ENCODE measurements around the gene FOXK2. TPM values are rescaled to one million over a fixed set of nuclear protein-coding genes. Genes with fewer than 3 reads are reported as not detected.

Gene FOXK2
- total RNA-seq, 6 donors from 2014 or later: 50.8 to 92.7 (median 58.9) TPM

DNA sequence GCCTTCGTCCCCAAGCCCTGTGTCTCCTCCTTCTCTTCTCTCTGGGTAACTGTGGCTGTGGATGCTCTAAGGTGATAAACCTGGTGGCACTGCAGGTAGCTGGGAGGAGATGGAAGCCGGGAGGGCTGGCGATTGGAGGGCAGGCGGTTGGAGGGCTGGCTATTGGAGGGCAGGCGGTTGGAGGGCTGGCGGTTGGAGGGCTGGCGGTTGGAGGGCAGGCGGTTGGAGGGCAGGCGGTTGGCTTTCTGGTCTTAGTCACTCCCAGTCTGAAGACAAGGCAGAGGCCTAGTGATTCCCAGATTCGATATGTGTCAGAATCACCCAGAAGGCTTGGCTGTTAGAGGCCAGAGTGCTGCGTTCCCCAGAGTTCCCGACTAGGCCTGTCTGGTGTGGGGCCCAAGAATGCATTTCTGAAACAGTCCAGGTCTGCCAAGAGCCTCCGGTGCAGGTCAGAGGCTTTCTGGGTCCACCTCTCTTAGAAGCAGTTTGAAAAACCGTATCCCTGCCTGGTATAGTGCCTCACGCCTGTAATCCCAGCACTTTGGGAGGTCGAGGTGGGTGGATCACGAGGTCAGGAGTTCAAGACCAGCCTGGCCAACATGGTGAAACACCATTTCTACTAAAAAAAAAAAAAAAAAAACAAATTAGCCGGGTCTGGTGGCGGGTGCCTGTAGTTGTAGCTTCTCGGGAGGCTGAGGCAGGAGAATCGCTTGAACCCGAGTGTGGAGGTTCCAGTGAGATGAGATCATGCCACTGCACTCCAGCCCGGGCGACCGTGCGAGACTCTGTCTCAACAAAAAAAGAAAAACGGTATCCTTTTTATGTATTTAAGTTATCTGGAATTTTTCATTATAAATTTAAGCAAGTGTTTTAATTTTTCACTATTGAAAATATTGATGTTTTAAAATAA lies 69.0 kb downstream of the FOXK2 start:
- TF ChIP-seq POLR2AphosphoS5 (IDR thresholded peaks at IDR 0.05): no peak
- TF ChIP-seq POLR2A (IDR thresholded peaks at IDR 0.05): no peak
- TF ChIP-seq, protein P1, sequence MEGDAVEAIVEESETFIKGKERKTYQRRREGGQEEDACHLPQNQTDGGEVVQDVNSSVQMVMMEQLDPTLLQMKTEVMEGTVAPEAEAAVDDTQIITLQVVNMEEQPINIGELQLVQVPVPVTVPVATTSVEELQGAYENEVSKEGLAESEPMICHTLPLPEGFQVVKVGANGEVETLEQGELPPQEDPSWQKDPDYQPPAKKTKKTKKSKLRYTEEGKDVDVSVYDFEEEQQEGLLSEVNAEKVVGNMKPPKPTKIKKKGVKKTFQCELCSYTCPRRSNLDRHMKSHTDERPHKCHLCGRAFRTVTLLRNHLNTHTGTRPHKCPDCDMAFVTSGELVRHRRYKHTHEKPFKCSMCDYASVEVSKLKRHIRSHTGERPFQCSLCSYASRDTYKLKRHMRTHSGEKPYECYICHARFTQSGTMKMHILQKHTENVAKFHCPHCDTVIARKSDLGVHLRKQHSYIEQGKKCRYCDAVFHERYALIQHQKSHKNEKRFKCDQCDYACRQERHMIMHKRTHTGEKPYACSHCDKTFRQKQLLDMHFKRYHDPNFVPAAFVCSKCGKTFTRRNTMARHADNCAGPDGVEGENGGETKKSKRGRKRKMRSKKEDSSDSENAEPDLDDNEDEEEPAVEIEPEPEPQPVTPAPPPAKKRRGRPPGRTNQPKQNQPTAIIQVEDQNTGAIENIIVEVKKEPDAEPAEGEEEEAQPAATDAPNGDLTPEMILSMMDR (IDR thresholded peaks at IDR 0.05): no peak
- no peak for TF ChIP-seq EP300 (IDR thresholded peaks at IDR 0.05)
- no peak overlapping the region for H3K4me3 ChIP-seq
- no peaks in the 10 kb centered on the region for H3K27me3 ChIP-seq
- peak overlapping the region in 1 of 4 donors; percentile 14 for H3K27ac ChIP-seq
- H3K36me3 ChIP-seq: peaks cover 0 to 41% (median 20%) of the 10 kb centered on the region in 4 donors
- peaks cover 26 to 38% (median 28%) of the 10 kb centered on the region in 4 donors for H3K4me1 ChIP-seq
- H3K9me3 ChIP-seq: no peaks in the 10 kb centered on the region
- DNase-seq (no peak), ATAC-seq (ENCODE audit: low FRiP score in 2 of 2) (no peak)
- 93 to 96% methylated on average over 24 to 27 of the region's 27 CpGs for WGBS, 2 donors

DNA sequence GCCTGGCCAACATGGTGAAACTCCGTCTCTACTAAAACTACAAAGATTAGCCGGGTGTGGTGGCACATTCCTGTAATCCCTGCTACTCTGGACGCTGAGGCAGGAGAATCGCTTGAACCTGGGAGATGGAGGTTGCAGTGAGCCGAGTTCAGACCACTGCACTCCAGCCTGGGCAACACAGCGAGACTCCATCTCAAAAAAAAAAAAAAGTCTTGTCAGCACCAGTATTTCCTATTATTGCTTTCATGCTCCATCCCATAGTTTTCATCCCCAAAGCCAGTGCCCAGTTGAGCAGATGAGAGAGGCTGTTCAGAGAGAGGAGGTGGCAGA lies 70.3 kb downstream of the FOXK2 start:
- Histone ChIP-seq H3K4me1 (peaks cover 36 to 51% (median 40%) of the 10 kb centered on the region in 4 donors), H3K27me3 (no peaks in the 10 kb centered on the region), H3K4me3 (no peak overlapping the region), H3K27ac (peak overlapping the region in 3 of 4 donors; percentile 7 to 94 (median 30)), H3K9me3 (no peaks in the 10 kb centered on the region), H3K36me3 (peaks cover 0 to 30% (median 15%) of the 10 kb centered on the region in 4 donors)
- DNase-seq (no peak), ATAC-seq (ENCODE audit: low FRiP score in 2 of 2) (no peak)
- 82 to 90% methylated on average over 6 of the region's 6 CpGs for WGBS, 2 donors
- no peak for TF ChIP-seq EP300 (IDR thresholded peaks at IDR 0.05)
- TF ChIP-seq, protein P1 (IDR thresholded peaks at IDR 0.05): no peak
- no peak for TF ChIP-seq POLR2A (IDR thresholded peaks at IDR 0.05)
- TF ChIP-seq POLR2AphosphoS5 (IDR thresholded peaks at IDR 0.05): no peak

DNA sequence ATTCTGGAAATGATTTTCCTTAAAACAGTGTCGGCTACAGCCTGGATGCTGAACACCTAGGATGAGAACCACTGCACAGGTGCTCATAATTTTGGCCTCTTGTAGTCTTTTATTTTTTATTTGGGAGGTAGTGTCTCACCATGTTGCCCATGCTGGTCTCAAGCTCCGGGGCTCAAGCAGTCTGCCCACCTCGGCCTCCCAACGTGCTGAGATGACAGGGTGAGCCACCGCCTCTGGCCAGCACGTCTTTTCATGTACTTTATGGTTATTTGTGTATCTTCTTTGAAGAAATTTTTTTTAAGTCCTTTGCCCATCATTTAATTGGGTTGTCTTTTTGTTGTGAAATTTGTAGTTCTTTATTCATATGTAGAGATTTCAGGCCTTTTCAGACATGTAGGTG lies 70.7 kb downstream of the FOXK2 start:
- no peak for DNase-seq
- Histone ChIP-seq H3K36me3 (peaks cover 0 to 28% (median 13%) of the 10 kb centered on the region in 4 donors), H3K4me1 (peaks cover 34 to 50% (median 40%) of the 10 kb centered on the region in 4 donors), H3K27ac (peak overlapping the region in 2 of 4 donors; percentile 7 to 94), H3K4me3 (no peak overlapping the region), H3K9me3 (no peaks in the 10 kb centered on the region), H3K27me3 (no peaks in the 10 kb centered on the region)
- WGBS, 2 donors: 85 to 90% methylated on average over 6 of the region's 6 CpGs
- ATAC-seq (ENCODE audit: low FRiP score in 2 of 2): no peak
- TF ChIP-seq, protein P1 (IDR thresholded peaks at IDR 0.05): no peak
- TF ChIP-seq POLR2A (IDR thresholded peaks at IDR 0.05): no peak
- no peak for TF ChIP-seq POLR2AphosphoS5 (IDR thresholded peaks at IDR 0.05)
- no peak for TF ChIP-seq EP300 (IDR thresholded peaks at IDR 0.05)

DNA sequence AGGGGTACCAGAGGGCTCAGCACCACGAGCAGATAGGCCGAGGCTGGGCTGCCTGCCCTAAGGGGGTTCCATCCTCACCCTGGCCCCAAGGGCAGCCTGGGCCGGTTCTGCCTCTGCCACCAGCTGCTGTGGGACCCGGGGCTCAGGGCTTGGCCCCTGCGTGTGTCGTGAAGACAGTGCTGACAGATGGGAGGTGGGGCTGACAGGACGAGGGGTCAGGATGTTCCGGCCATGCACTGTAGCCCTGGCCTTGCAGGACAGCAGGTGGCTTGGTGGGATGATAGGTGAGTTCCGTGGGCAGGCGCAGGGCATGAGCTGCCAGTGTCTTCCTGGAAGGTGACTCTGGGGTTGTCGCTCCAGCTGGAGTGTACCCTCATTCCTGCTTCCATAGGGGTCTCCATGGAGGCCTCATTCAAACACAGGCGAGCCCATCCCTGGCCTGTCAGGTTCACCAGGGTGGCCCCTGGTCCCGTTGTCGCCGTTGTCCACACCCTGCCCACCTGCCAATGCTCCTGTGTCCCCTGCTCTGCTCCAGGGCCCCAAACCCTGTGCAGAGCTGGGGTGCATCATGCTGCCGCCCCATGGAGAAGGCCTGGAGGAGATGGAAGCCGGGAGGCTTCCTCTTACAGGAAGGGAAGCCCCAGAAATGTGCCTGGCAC lies 71.5 kb downstream of the FOXK2 start:
- Histone ChIP-seq H3K27me3 (no peaks in the 10 kb centered on the region), H3K4me1 (peaks cover 31 to 49% (median 40%) of the 10 kb centered on the region in 4 donors), H3K9me3 (no peaks in the 10 kb centered on the region), H3K27ac (peak overlapping the region; percentile 85 to 95 (median 92)), H3K36me3 (peaks cover 0 to 29% (median 15%) of the 10 kb centered on the region in 4 donors), H3K4me3 (no peak overlapping the region)
- no peak for TF ChIP-seq POLR2A (IDR thresholded peaks at IDR 0.05)
- TF ChIP-seq, protein P1 (IDR thresholded peaks at IDR 0.05): no peak
- no peak for TF ChIP-seq POLR2AphosphoS5 (IDR thresholded peaks at IDR 0.05)
- no peak for TF ChIP-seq EP300 (IDR thresholded peaks at IDR 0.05)
- DNase-seq (no peak), ATAC-seq (ENCODE audit: low FRiP score in 2 of 2) (no peak)
- WGBS, 2 donors: 50 to 66% methylated on average over 2 to 16 of the region's 17 CpGs

Data from upper lobe of left lung (tissue), 6 donors.